H1 (cell line): ENCODE results near the gene HTR1B. TPM values are rescaled to one million over a fixed set of nuclear protein-coding genes. Genes with fewer than 3 reads are reported as not detected.

Experiments used
- CTCF ChIA-PET: fragments of 300-600 bp; sonication (Branson Sonifier 250); formaldehyde crosslinking; loops from one replicate; lab custom pipeline; 2021; ENCODE audit not compliant: partially characterized antibody; lab: Charles Lee
- POLR2A ChIA-PET: fragments of 300-600 bp; sonication (Branson Sonifier 250); formaldehyde crosslinking; loops from one replicate; lab custom pipeline; 2021; ENCODE audit warnings: inconsistent platforms; ENCODE audit not compliant: partially characterized antibody; lab: Charles Lee
- DNase-seq, 2 experiments: peaks; one replicate each; pipeline versions ENCODE4 v3.0.0 to v3.0.0-alpha.2; 2010 to 2022; ENCODE audit warnings: low spot score in 2 of 2, low read depth in 1 of 2, mixed read lengths in 1 of 2
- FAIRE-seq: peaks from 2 replicates; lab custom pipeline; 2011; peaks lifted over from hg19 to GRCh38; lab: Jason Lieb, UNC
- H2AFZ ChIP-seq: 2 replicates; pipeline ENCODE4 v1.8.1; 2012; ENCODE audit warnings: low read length, inconsistent platforms
- H2AK5ac ChIP-seq: 2 replicates; pipeline ENCODE4 v1.6.1; 2013; ENCODE audit warnings: low read depth, low read length
- H2BK120ac ChIP-seq: replicated peaks from 2 replicates; pipeline ENCODE3; 2013; ENCODE audit warnings: low read depth, low read length, inconsistent platforms
- H2BK12ac ChIP-seq: 2 replicates; pipeline ENCODE4 v1.6.1; 2013; ENCODE audit warnings: low read depth, low read length
- H2BK15ac ChIP-seq: 2 replicates; pipeline ENCODE4 v1.6.1; 2013; ENCODE audit warnings: low read length
- H2BK20ac ChIP-seq: 2 replicates; pipeline ENCODE4 v1.6.1; 2013; ENCODE audit warnings: low read length
- H2BK5ac ChIP-seq: 2 replicates; pipeline ENCODE4 v1.6.1; 2013; ENCODE audit warnings: low read depth, low read length
- H3K14ac ChIP-seq: 2 replicates; pipeline ENCODE4 v1.6.1; 2013; ENCODE audit warnings: inconsistent platforms; ENCODE audit not compliant: insufficient read length
- H3K18ac ChIP-seq: 2 replicates; pipeline ENCODE4 v1.6.1; 2013; ENCODE audit warnings: low read length; ENCODE audit errors: extremely low read depth
- H3K23ac ChIP-seq: 2 replicates; pipeline ENCODE4 v1.6.1; 2013; ENCODE audit warnings: inconsistent platforms; ENCODE audit not compliant: insufficient read length
- H3K23me2 ChIP-seq: 2 replicates; pipeline ENCODE4 v1.6.1; 2013; ENCODE audit warnings: low read depth, low read length
- H3K27ac ChIP-seq: 2 replicates; pipeline ENCODE4 v1.6.1; 2011; ENCODE audit warnings: low read depth, low read length, inconsistent platforms
- H3K27me3 ChIP-seq, 4 experiments: replicated peaks in 1 of 4; 1 replicate in 1 of 4; 2 replicates in 3 of 4; pipeline versions ENCODE4 v1.6.1 to v1.8.1; 2011 to 2013; ENCODE audit warnings: low read length in 3 of 4, mild to moderate bottlenecking in 3 of 4, inconsistent platforms in 2 of 4, mixed read lengths in 2 of 4, moderate library complexity in 1 of 4; ENCODE audit not compliant: control insufficient read depth in 3 of 4, insufficient read depth in 3 of 4; ENCODE audit errors: extremely low read depth in 1 of 4
- H3K36me3 ChIP-seq, 4 experiments: 2 replicates each; pipeline versions ENCODE4 v1.6.1 to v1.8.1; 2011 to 2013; ENCODE audit warnings: mild to moderate bottlenecking in 4 of 4, low read length in 3 of 4, moderate library complexity in 2 of 4, control low read depth in 1 of 4, inconsistent platforms in 1 of 4; ENCODE audit not compliant: insufficient read depth in 4 of 4, control insufficient read depth in 2 of 4
- H3K4ac ChIP-seq: replicated peaks from 2 replicates; pipeline ENCODE3; 2013; ENCODE audit warnings: low read length, low read depth, mixed read lengths, inconsistent platforms; ENCODE audit not compliant: insufficient read length
- H3K4me1 ChIP-seq, 4 experiments: replicated peaks in 1 of 4; 1 replicate in 1 of 4; 2 replicates in 3 of 4; pipeline versions ENCODE4 v1.6.1 to v1.8.1; 2011 to 2013; ENCODE audit warnings: low read length in 3 of 4, inconsistent platforms in 2 of 4, mixed read lengths in 1 of 4; ENCODE audit not compliant: insufficient read depth in 4 of 4, control insufficient read depth in 3 of 4
- H3K4me2 ChIP-seq, 2 experiments: 2 replicates each; pipeline versions ENCODE4 v1.6.1 to v1.8.1; 2011 to 2013; ENCODE audit warnings: low read depth in 2 of 2, low read length in 2 of 2, control low read depth in 1 of 2, inconsistent platforms in 1 of 2, mild to moderate bottlenecking in 1 of 2; ENCODE audit not compliant: insufficient read depth in 1 of 2
- H3K4me3 ChIP-seq, 4 experiments: fragments of 200-600, 300-600 bp in 1 of 4; sonication (generic), shearing (Covaris generic), sonication (Bioruptor Twin) in 1 of 4; 2 replicates each; pipeline versions ENCODE4 v1.5.1 to v1.8.1; 2011 to 2016; ENCODE audit warnings: low read length in 4 of 4, low read depth in 3 of 4, control low read depth in 2 of 4, inconsistent platforms in 2 of 4, mild to moderate bottlenecking in 2 of 4, mixed read lengths in 1 of 4, moderate library complexity in 1 of 4; ENCODE audit not compliant: insufficient read depth in 2 of 4; ENCODE audit errors: extremely low read depth in 1 of 4
- H3K56ac ChIP-seq: replicated peaks from 2 replicates; pipeline ENCODE3; 2013; ENCODE audit warnings: low read depth, mild to moderate bottlenecking, mixed read lengths, low read length, inconsistent platforms; ENCODE audit not compliant: insufficient read length
- H3K79me1 ChIP-seq: 2 replicates; pipeline ENCODE4 v1.6.1; 2013; ENCODE audit warnings: low read depth, low read length, control low read depth
- H3K79me2 ChIP-seq, 2 experiments: 2 replicates each; pipeline versions ENCODE4 v1.6.1 to v1.8.1; 2012 to 2013; ENCODE audit warnings: low read length in 2 of 2, mild to moderate bottlenecking in 2 of 2, inconsistent platforms in 1 of 2; ENCODE audit not compliant: insufficient read depth in 2 of 2, control insufficient read depth in 1 of 2
- H3K9ac ChIP-seq, 4 experiments: replicated peaks in 1 of 4; 1 replicate in 1 of 4; 2 replicates in 3 of 4; pipeline versions ENCODE4 v1.6.1 to v1.8.1; 2011 to 2013; ENCODE audit warnings: low read depth in 3 of 4, low read length in 3 of 4, control low read depth in 2 of 4, mild to moderate bottlenecking in 2 of 4, moderate library complexity in 2 of 4, inconsistent platforms in 1 of 4; ENCODE audit errors: extremely low read depth in 1 of 4
- H3K9me3 ChIP-seq, 2 experiments: 2 replicates each; pipeline versions ENCODE4 v1.6.1 to v1.8.1; 2012 to 2013; ENCODE audit warnings: mild to moderate bottlenecking in 2 of 2, moderate library complexity in 2 of 2, control low read depth in 1 of 2, inconsistent platforms in 1 of 2, low read depth in 1 of 2, low read length in 1 of 2, mixed read lengths in 1 of 2; ENCODE audit not compliant: insufficient read depth in 2 of 2
- H4K20me1 ChIP-seq, 2 experiments: replicated peaks in 1 of 2; 2 replicates each; pipeline versions ENCODE3 to v1.8.1; 2011 to 2013; ENCODE audit warnings: inconsistent platforms in 2 of 2, low read length in 2 of 2, mild to moderate bottlenecking in 1 of 2; ENCODE audit not compliant: insufficient read depth in 2 of 2, control insufficient read depth in 1 of 2
- H4K5ac ChIP-seq: 2 replicates; pipeline ENCODE4 v1.6.1; 2013; ENCODE audit warnings: low read length, low read depth, mixed read lengths, inconsistent platforms; ENCODE audit not compliant: insufficient read length
- H4K8ac ChIP-seq: 2 replicates; pipeline ENCODE4 v1.8.0; 2013; ENCODE audit warnings: mild to moderate bottlenecking, moderate library complexity, low read length, inconsistent platforms; ENCODE audit not compliant: insufficient read depth; ENCODE audit errors: extremely low read depth
- H4K91ac ChIP-seq: replicated peaks from 2 replicates; pipeline ENCODE3; 2013; ENCODE audit warnings: low read length, mixed read lengths, inconsistent platforms; ENCODE audit not compliant: insufficient read length
- ATF2 ChIP-seq: IDR thresholded peaks from 2 replicates; pipeline ENCODE4 v1.6.1; 2012; ENCODE audit warnings: low read length, inconsistent platforms
- ATF3 ChIP-seq: IDR thresholded peaks from 2 replicates; pipeline ENCODE4 v1.6.1; 2011; ENCODE audit warnings: low read depth, mild to moderate bottlenecking, low read length; ENCODE audit not compliant: insufficient read depth
- KDM5A ChIP-seq: fragments of 200-600 bp; IDR thresholded peaks from 2 replicates; pipeline ENCODE4 v1.7.1; 2012; ENCODE audit warnings: mild to moderate bottlenecking, low read length, inconsistent platforms, mixed read lengths
- polyA plus RNA-seq, 7 experiments: library from polyadenylated mRNA; depleted of rRNA in 3 of 7; stranded (reverse) in 5 of 7; unstranded in 2 of 7; fragments of >200 nt in 5 of 7; fragments of 200-250 nt in 2 of 7; gene quantifications; 1 replicate in 5 of 7; 2 replicates in 1 of 7; 4 replicates in 1 of 7; pipeline versions ENCODE4 v1.2.1 to v1.2.3, GENCODE V29; 2011 to 2013; ENCODE audit warnings: missing spikeins in 2 of 7, mixed read lengths in 2 of 7
- total RNA-seq: library from RNA; stranded (reverse); fragmentation: NEBNext Ultra II Directional; extraction: Animal tissue kit (Norgen Biotek cat#: 25700); gene quantifications from 2 replicates; pipeline ENCODE4 v1.2.1, GENCODE V29; 2021

The HTR1B gene
- total and polyA plus RNA-seq, 2 of the 8 experiments (the other 6 are each of a cell fraction or from before 2014, with no cell fraction given) = 1.1 to 1.4 TPM

- FAIRE-seq = no peak
- H3K23ac ChIP-seq = no peak overlapping the region
Observed at GRCh38 chr6:77425671-77426070, 37.6 kb downstream of the HTR1B start.

More at GRCh38 chr6:77425671-77426070, 37.6 kb downstream of the HTR1B start:
- H4K20me1 ChIP-seq = no peaks in the 10 kb centered on the region
- H3K36me3 ChIP-seq = no peaks in the 10 kb centered on the region
- H2AFZ ChIP-seq = no peak overlapping the region
- no peaks in the 10 kb centered on the region for H3K27me3 ChIP-seq
- H2BK120ac ChIP-seq = no peak overlapping the region
- no peak overlapping the region for H4K91ac ChIP-seq
- no peak overlapping the region for H3K56ac ChIP-seq
- H3K79me1 ChIP-seq = no peaks in the 10 kb centered on the region
- H3K4me2 ChIP-seq = no peak overlapping the region
- ChIA-PET POLR2A (no interaction called here), CTCF (no interaction called here)
- no peak overlapping the region for H3K18ac ChIP-seq
- H3K27ac ChIP-seq = no peak overlapping the region
- no peaks in the 10 kb centered on the region for H3K23me2 ChIP-seq
- H3K9me3 ChIP-seq = no peaks in the 10 kb centered on the region
- H2BK12ac ChIP-seq = no peak overlapping the region
- H2AK5ac ChIP-seq = no peak overlapping the region
- H4K5ac ChIP-seq = no peak overlapping the region
- H3K9ac ChIP-seq = no peak overlapping the region
- H3K14ac ChIP-seq = no peak overlapping the region
- H2BK20ac ChIP-seq = no peak overlapping the region
- DNase-seq = no peak
- no peaks in the 10 kb centered on the region for H3K79me2 ChIP-seq
- no peak overlapping the region for H3K4me3 ChIP-seq
- H4K8ac ChIP-seq = no peak overlapping the region
- H3K4ac ChIP-seq = no peak overlapping the region
- TF ChIP-seq KDM5A (no peak), ATF2 (no peak), ATF3 (no peak)
- no peak overlapping the region for H2BK15ac ChIP-seq
- no peaks in the 10 kb centered on the region for H3K4me1 ChIP-seq
- H2BK5ac ChIP-seq = no peak overlapping the region
